Activated T-helper 1 cell treated with Interleukin-2 at 50 U/mL for 16 hours (primary cell): Measurements from ENCODE around the gene HDAC1.
"Not testable (repeated sequence)": the region's sequence is repeated elsewhere in the genome, so short reads cannot be mapped to it uniquely, and the experiment has no call there.

Experiments
- DNase-seq: peaks from one replicate; pipeline ENCODE4 v3.0.0-alpha.2; 2020; ENCODE audit warnings: low read depth

Gene HDAC1

DNA sequence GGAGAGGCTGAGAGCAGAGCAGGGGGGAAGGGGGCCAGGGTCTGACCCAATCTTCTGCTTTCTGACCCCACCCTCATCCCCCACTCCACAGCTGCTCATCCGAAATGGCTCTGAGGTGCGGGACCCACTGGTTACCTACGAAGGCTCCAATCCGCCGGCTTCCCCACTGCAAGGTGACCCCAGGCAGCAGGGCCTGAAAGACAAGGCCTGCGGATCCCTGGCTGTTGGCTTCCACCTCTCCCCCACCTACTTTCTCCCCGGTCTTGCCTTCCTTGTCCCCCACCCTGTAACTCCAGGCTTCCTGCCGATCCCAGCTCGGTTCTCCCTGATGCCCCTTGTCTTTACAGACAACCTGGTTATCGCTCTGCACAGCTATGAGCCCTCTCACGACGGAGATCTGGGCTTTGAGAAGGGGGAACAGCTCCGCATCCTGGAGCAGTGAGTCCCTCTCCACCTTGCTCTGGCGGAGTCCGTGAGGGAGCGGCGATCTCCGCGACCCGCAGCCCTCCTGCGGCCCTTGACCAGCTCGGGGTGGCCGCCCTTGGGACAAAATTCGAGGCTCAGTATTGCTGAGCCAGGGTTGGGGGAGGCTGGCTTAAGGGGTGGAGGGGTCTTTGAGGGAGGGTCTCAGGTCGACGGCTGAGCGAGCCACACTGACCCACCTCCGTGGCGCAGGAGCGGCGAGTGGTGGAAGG is 17.1 kb upstream of the HDAC1 start:
- no peak for DNase-seq

DNA sequence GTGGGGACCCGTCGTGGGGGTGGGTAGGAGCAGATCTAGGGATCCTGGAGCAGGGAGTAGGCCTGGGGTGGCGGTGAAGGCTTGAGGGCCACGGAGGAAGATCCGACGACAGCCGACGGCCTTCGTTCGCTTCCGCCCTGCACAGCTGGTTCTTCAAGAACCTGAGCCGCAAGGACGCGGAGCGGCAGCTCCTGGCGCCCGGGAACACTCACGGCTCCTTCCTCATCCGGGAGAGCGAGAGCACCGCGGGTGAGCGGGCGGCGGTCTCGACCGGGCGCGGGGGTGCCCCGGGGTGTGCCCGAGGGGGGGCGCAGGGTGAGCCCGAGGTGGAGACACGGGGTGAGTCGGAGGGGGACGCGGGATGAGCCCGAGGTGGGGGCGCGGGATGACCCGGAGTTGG is 16.5 kb upstream of the HDAC1 start:
- DNase-seq, result no peak

GRCh38 chr1:32276032-32276782 is 15.7 kb upstream of the HDAC1 start:
- DNase-seq, result no peak

DNA sequence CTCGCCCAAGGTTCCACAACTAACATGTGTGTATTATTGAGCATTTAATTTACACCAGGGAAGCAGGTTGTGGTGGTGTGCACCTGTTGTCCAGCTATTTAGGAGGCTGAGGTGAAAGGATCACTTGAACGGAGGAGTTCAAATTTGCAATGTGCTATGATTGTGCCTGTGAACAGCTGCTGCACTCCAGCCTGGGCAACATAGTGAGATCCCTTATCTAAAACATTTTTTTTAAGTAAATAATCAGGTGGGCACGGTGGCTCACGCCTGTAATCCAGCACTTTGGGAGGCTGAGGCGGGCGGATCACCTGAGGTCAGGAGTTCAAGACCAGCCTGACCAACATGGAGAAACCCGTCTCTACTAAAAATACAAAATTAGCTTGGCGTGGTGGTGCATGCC is 7.1 kb upstream of the HDAC1 start:
- not testable (repeated sequence) for DNase-seq

- no peak for DNase-seq
These were observed 6.2 kb upstream of the HDAC1 start for GRCh38 chr1:32285658-32286057.

DNA sequence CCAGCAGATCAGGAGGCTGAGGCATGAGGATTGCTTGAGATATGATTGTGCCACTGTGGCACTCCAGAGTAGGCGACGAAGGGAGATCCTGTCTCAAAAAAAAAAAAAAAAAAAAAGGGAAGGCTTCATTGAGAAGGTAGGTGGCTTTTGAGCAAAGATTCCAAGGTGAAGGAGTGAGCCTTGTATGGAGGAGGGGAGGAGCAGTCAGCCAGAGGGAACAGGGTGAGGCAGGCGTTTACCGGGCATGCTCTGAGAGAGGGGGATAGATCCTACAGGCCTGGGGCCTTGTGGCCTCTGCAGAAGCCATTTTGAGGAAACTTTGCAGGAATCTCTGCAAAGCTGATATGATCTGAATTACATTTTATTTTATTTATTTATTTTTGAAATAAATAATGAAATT is 5.1 kb upstream of the HDAC1 start:
- no peak for DNase-seq

GRCh38 chr1:32289256-32289655 is 2.6 kb upstream of the HDAC1 start:
- DNase-seq, result no peak

- no peak for DNase-seq
These were observed 657 bp upstream of the HDAC1 start for GRCh38 chr1:32291145-32291707.

DNA sequence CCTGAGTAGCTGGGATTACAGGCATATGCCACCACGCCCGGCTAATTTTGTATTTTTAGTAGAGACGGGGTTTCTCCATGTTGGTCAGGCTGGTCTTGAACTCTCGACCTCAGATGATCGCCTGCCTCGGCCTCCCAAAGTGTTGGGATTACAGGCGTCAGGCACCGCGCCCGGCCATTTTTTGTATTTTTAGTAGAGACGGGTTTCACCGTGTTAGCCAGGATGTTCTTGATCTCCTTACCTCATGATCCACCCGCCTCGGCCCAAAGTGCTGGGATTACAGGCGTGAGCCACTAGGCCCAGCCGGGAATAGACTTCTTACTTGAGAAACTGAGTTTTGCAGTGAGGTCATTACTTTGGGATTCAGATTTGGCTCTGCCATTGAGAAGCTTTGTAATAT is 6.3 kb downstream of the HDAC1 start:
- DNase-seq, result not testable (repeated sequence)

GRCh38 chr1:32299327-32299726 is 7.4 kb downstream of the HDAC1 start:
- DNase-seq, result no peak

- DNase-seq, result no peak
These were observed 11.5 kb downstream of the HDAC1 start for GRCh38 chr1:32303358-32303757.

GRCh38 chr1:32303997-32304622 is 12.2 kb downstream of the HDAC1 start:
- no peak for DNase-seq

- no peak for DNase-seq
These were observed 13.4 kb downstream of the HDAC1 start for GRCh38 chr1:32305310-32305709.

DNA sequence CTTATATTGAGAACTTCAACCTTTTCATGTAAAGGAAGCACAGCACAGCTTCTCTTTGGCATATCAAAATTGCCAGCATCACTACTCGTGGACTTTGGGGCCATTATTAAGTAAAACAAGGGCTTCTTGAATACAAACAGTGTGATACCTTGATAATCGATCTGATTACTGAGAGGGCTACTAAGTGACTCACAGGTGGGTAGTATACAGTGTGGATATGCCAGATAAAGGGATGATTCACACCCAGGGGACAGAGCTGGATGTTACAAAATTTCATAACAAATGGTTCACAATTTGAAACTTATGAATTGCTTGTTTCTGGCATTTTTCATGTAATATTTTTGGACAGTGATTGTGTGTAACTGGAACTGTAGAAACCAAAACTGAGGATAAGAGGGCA is 15.4 kb downstream of the HDAC1 start:
- DNase-seq, result no peak

GRCh38 chr1:32309960-32310359 is 18.1 kb downstream of the HDAC1 start:
- no peak for DNase-seq

GRCh38 chr1:32311709-32312393 is 20.0 kb downstream of the HDAC1 start:
- DNase-seq, result no peak

GRCh38 chr1:32316903-32317277 is 25.0 kb downstream of the HDAC1 start:
- no peak for DNase-seq

DNA sequence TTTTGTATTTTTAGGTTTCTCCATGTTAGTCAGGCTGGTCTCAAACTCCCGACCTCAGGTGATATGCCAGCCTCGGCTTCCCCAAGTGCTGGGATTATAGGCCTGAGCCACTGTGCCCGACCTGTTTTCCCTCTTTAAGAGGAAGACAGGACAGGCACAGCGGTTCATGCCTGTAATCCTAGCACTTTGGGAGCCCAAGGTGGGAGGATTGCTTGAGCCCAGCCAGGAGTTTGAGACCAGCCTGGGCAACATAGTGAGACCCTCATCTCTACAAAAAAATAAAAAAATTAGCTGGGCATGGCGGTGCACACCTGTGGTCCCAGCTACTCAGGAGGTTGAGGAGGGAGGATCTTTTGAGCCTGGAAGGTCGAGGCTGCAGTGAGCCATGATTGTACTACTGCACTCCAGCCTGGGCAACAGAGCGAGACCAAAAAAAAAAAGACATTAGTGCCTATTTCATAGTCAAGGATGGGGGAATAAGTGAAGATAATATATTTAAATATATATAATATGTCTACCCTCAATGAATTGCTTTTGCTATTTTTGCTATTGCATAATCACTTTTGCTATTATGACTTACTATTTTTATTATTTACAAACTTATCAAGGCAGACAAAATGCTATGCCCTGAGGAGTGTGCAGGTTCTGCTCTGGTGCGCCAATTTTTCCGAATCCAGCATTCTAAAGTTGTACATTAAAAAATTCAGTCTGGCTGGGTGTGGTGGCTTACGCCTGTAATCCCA is 26.4 kb downstream of the HDAC1 start:
- DNase-seq, result no peak

DNA sequence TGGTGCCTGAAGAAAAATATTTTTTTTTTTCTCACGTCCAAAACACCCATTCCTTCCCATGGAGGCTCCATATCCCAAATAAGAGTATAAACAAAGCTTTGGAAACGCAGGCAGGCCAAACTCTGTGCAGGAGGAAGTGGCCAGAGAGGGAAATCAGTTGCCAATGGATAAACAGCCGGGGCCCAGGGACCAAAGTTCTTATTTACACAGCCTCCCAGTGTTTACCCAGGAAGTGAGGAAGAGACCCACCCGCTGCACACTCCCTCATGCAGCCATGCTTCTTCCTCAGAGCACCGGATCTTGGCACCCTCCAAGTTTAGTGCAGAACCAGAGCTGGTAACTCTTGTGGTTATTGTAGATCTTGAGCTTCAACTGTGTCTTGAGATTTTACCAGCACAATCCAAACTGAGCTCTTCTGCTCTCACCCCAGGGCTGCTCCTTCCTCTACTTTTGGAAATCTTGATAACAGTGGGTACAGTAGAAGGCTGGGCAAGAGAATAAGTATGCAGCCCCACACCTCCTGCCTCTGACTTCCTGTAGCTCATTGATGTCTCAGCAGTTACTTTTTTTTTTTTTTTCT is 29.9 kb downstream of the HDAC1 start:
- no peak for DNase-seq

DNA sequence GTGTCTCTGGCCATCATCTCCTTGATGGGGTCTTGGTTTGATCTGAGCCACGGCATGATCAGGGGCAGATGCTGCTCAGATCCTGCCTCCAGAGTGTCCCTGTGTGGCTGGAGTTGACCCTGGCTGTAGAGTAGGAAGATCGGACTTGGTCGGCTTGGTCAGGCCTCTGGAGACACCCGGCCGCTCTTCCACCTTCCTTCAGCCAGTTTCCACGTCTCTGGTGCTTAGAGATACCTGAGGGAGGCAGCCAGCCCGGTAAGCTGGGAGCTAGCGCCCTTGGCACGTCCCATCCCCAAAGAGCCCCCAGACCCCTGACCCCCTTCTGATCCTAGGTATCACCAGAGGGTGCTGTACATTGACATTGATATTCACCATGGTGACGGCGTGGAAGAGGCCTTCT is 35.3 kb downstream of the HDAC1 start:
- no peak for DNase-seq

DNA sequence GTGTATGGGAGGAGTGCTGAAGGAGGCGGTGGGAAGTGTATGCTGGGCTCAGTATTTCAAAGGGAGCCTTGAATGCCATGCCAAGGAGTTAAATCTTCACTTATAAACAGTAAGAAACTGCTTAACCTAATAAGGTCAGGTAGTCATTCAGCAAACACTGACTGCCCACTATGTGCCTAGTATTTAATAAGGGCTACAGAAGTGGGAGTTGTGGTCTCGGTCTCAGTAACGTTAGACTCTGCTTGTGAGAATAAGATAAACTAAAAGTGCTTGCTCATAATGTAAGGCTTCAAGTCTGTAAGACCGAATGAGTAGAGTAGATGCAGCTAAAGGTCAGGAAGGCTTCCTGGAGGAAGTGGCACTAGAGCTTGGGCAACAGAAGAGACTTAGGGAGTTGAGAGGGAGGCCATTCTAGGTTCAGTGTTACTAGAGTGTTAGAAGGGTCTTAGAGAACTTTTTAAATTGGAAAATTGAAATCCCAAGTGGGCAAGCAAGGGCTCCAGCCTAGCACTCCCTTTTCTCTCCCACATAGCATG is 38.1 kb downstream of the HDAC1 start:
- DNase-seq, result no peak
